WERI-Rb-1 (cell line): ENCODE measurements around the gene CXorf66.

Source experiments
- DNase-seq: peaks from one replicate; pipeline ENCODE4 v3.0.0-alpha.2; 2020
- H3K27ac ChIP-seq: fragments of 250-450 bp; sonication (Bioruptor Pico); 2 replicates; pipeline ENCODE4 v1.5.1; 2020; ENCODE audit warnings: mild to moderate bottlenecking, moderate library complexity
- H3K27me3 ChIP-seq: fragments of 250-450 bp; sonication (Bioruptor Pico); 2 replicates; pipeline ENCODE4 v1.5.1; 2021; ENCODE audit warnings: mild to moderate bottlenecking, low read depth, moderate library complexity; ENCODE audit not compliant: insufficient read depth, severe bottlenecking
- H3K36me3 ChIP-seq: fragments of 250-450 bp; sonication (Bioruptor Pico); 2 replicates; pipeline ENCODE4 v1.5.1; 2020; ENCODE audit warnings: mild to moderate bottlenecking, moderate library complexity
- H3K4me3 ChIP-seq: 2 replicates; pipeline ENCODE4 v1.5.1; 2011; ENCODE audit warnings: low read depth, mild to moderate bottlenecking, control low read depth, low read length
- H3K9me3 ChIP-seq: fragments of 250-450 bp; sonication (Bioruptor Pico); 2 replicates; pipeline ENCODE4 v1.5.1; 2021; ENCODE audit warnings: mild to moderate bottlenecking, moderate library complexity; ENCODE audit not compliant: severe bottlenecking
- CTCF ChIP-seq: IDR thresholded peaks from 2 replicates; pipeline ENCODE4 v1.5.1; 2011; ENCODE audit warnings: low read depth, mild to moderate bottlenecking, control low read depth, inconsistent platforms, low read length

The CXorf66 gene

GRCh38 chrX:139931646-139932072 is 33.7 kb downstream of the CXorf66 start:
- Histone ChIP-seq H3K27me3 (peaks cover 21% of the 10 kb centered on the region), H3K27ac (no peak overlapping the region), H3K4me3 (peak overlapping the region; percentile 40), H3K9me3 (no peaks in the 10 kb centered on the region), H3K36me3 (no peaks in the 10 kb centered on the region)
- no peak for TF ChIP-seq CTCF
- no peak for DNase-seq

- no peaks in the 10 kb centered on the region for H3K9me3 ChIP-seq
- DNase-seq: no peak
- no peak overlapping the region for H3K27ac ChIP-seq
- no peak for TF ChIP-seq CTCF
- peak overlapping the region; percentile 40 for H3K4me3 ChIP-seq
- H3K36me3 ChIP-seq: no peaks in the 10 kb centered on the region
- H3K27me3 ChIP-seq: peaks cover 21% of the 10 kb centered on the region
Measured at GRCh38 chrX:139930916-139931645, 34.2 kb downstream of the CXorf66 start.

GRCh38 chrX:139930401-139930800 is 34.9 kb downstream of the CXorf66 start:
- Histone ChIP-seq H3K9me3 (no peaks in the 10 kb centered on the region), H3K36me3 (no peaks in the 10 kb centered on the region), H3K27ac (no peak overlapping the region), H3K4me3 (no peak overlapping the region), H3K27me3 (peaks cover 21% of the 10 kb centered on the region)
- TF ChIP-seq CTCF: no peak
- DNase-seq: no peak

- Histone ChIP-seq H3K9me3 (no peaks in the 10 kb centered on the region), H3K27ac (no peak overlapping the region), H3K27me3 (peaks cover 21% of the 10 kb centered on the region), H3K36me3 (no peaks in the 10 kb centered on the region), H3K4me3 (no peak overlapping the region)
- DNase-seq: no peak
- TF ChIP-seq CTCF: no peak
Measured at GRCh38 chrX:139929876-139930275, 35.4 kb downstream of the CXorf66 start.

- Histone ChIP-seq H3K4me3 (no peak overlapping the region), H3K27ac (no peak overlapping the region), H3K27me3 (peaks cover 7% of the 10 kb centered on the region), H3K9me3 (no peaks in the 10 kb centered on the region), H3K36me3 (no peaks in the 10 kb centered on the region)
- DNase-seq: no peak
- no peak for TF ChIP-seq CTCF
Measured at GRCh38 chrX:139924696-139925095, 40.6 kb downstream of the CXorf66 start.
